ENCODE measurements around the gene CEP72. TPM values are rescaled to one million over a fixed set of nuclear protein-coding genes. Genes with fewer than 3 reads are reported as not detected.

The CEP72 gene
- total RNA-seq, 1 donor from 2014 or later: 17.2 TPM

DNA sequence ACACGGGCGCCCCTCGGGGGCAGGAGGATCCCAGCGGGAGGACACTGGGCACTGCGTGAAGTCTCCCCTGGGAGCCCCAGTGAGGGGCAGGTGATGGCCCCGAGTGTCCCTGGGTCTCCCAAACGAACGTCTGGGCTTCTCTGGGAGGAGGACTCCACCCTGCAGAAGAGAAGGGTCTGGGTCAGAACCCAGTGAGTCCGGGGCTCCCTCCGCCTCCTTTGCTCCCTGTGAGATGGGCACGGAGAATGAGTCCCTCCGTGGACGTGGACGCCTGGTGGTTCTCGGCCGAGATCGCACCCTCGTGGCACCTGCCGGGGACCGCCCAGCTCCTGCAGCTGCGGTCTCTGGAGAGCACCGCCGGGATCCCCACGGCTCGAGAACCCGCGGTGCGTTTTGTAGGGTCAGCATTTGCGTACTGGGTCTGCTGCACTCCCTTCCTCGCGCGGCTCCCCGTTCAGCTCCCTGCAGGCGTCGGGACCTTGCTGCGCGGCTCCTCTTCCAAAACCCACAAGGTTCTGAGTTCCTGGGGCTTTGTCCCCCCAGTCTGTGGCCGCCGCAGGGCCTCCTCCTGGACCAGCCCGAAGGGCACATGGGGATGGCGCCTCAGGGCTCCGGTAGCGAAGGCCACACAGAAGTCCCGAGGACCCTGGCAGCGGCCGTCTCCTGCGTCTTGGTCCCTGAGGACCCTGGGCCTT lies 10.2 kb upstream of the CEP72 start:
- no peak overlapping the region for H2AFZ ChIP-seq (replicated peaks)
- peaks cover under 1% of the 10 kb centered on the region for H3K4me1 Mint-ChIP-seq
- no peaks in the 10 kb centered on the region for H3K79me2 ChIP-seq (ENCODE audit: low read depth)
- H3K27ac Mint-ChIP-seq: no peak overlapping the region
- H3K36me3 ChIP-seq: no peaks in the 10 kb centered on the region
- H3K9ac ChIP-seq: no peak overlapping the region
- peaks cover 38% of the 10 kb centered on the region for H3K27me3 ChIP-seq
- no peaks in the 10 kb centered on the region for H3K9me3 ChIP-seq (ENCODE audit: low read depth)
- H4K20me1 ChIP-seq (ENCODE audit: low read depth): no peaks in the 10 kb centered on the region
- TF ChIP-seq CTCF (IDR thresholded peaks at IDR 0.05) (no peak), EZH2phosphoT487 (IDR thresholded peaks at IDR 0.05) (no peak), EZH2 (IDR thresholded peaks at IDR 0.05) (no peak)
- no peak overlapping the region for H3K27ac ChIP-seq
- H3F3A ChIP-seq (ENCODE audit: low read depth): no peaks in the 10 kb centered on the region
- no peak for DNase-seq (ENCODE audit: low spot score)
- H3K4me3 ChIP-seq: no peak overlapping the region
- H3K27me3 Mint-ChIP-seq (ENCODE audit: insufficient read depth, low read depth): peaks cover 21% of the 10 kb centered on the region
- H3K36me3 Mint-ChIP-seq: no peaks in the 10 kb centered on the region
- no peak overlapping the region for H3K4me2 ChIP-seq
- H3K9me3 Mint-ChIP-seq: no peaks in the 10 kb centered on the region
- no peak overlapping the region for H3K4me3 Mint-ChIP-seq
- H3K4me1 ChIP-seq: no peaks in the 10 kb centered on the region

GRCh38 chr5:602466-603035 lies 9.6 kb upstream of the CEP72 start:
- H2AFZ ChIP-seq (replicated peaks): no peak overlapping the region
- no peak overlapping the region for H3K9ac ChIP-seq
- H3K27me3 ChIP-seq: peaks cover 32% of the 10 kb centered on the region
- H3K27ac ChIP-seq: no peak overlapping the region
- H3K4me1 ChIP-seq: no peaks in the 10 kb centered on the region
- Mint-ChIP-seq H3K36me3 (no peaks in the 10 kb centered on the region), H3K27ac (no peak overlapping the region), H3K9me3 (no peaks in the 10 kb centered on the region), H3K4me1 (peaks cover 4% of the 10 kb centered on the region), H3K27me3 (ENCODE audit: insufficient read depth, low read depth) (peaks cover 21% of the 10 kb centered on the region), H3K4me3 (no peak overlapping the region)
- H3K4me2 ChIP-seq: no peak overlapping the region
- no peak for DNase-seq (ENCODE audit: low spot score)
- H3K4me3 ChIP-seq: no peak overlapping the region
- H3K36me3 ChIP-seq: no peaks in the 10 kb centered on the region
- no peaks in the 10 kb centered on the region for H3F3A ChIP-seq (ENCODE audit: low read depth)
- no peaks in the 10 kb centered on the region for H4K20me1 ChIP-seq (ENCODE audit: low read depth)
- H3K9me3 ChIP-seq (ENCODE audit: low read depth): no peaks in the 10 kb centered on the region
- H3K79me2 ChIP-seq (ENCODE audit: low read depth): no peaks in the 10 kb centered on the region
- TF ChIP-seq CTCF (IDR thresholded peaks at IDR 0.05) (no peak), EZH2 (IDR thresholded peaks at IDR 0.05) (no peak), EZH2phosphoT487 (IDR thresholded peaks at IDR 0.05) (no peak)

GRCh38 chr5:603081-603998 lies 8.8 kb upstream of the CEP72 start:
- Histone ChIP-seq H3K4me2 (no peak overlapping the region), H3K27ac (no peak overlapping the region), H3K36me3 (no peaks in the 10 kb centered on the region), H3K9me3 (ENCODE audit: low read depth) (no peaks in the 10 kb centered on the region), H3K4me1 (no peaks in the 10 kb centered on the region), H3K9ac (no peak overlapping the region), H3K79me2 (ENCODE audit: low read depth) (no peaks in the 10 kb centered on the region), H2AFZ (replicated peaks) (no peak overlapping the region), H3K27me3 (peaks cover 24% of the 10 kb centered on the region), H3F3A (ENCODE audit: low read depth) (no peaks in the 10 kb centered on the region), H3K4me3 (no peak overlapping the region), H4K20me1 (ENCODE audit: low read depth) (no peaks in the 10 kb centered on the region)
- no peak for DNase-seq (ENCODE audit: low spot score)
- Mint-ChIP-seq H3K27ac (no peak overlapping the region), H3K36me3 (no peaks in the 10 kb centered on the region), H3K9me3 (no peaks in the 10 kb centered on the region), H3K4me3 (no peak overlapping the region), H3K4me1 (peaks cover 4% of the 10 kb centered on the region), H3K27me3 (ENCODE audit: insufficient read depth, low read depth) (peaks cover 18% of the 10 kb centered on the region)
- TF ChIP-seq EZH2phosphoT487 (IDR thresholded peaks at IDR 0.05): no peak
- no peak for TF ChIP-seq CTCF (IDR thresholded peaks at IDR 0.05)
- no peak for TF ChIP-seq EZH2 (IDR thresholded peaks at IDR 0.05)
